ENCODE results near the gene ALDH1A1.

Gene ALDH1A1

DNA sequence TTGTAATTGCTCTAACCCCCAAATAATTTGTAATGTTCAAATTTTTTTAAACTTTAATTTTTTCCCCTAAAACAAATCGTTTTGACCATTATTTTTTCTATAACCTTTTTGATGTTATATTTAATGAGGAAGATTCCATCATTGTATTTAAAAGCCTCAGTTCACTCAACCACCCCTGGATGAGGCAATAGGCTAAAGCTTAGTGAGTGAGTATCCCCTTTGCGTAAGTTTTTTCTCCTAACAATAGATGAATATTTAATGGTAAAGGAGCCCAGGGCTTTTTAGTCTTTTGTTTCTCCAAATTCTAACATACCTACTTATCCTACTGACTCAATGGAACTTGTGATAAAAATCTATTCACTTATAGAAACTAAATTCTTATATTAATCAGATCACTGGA lies 38.1 kb downstream of the ALDH1A1 start:
- Histone ChIP-seq H3K27me3 (ENCODE audit: low read depth, low read length) (no peaks in the 10 kb centered on the region), H3K36me3 (ENCODE audit: control insufficient read depth in 1 of 2, insufficient read depth in 2 of 2, low read length in 2 of 2) (peaks cover 13 to 35% of the 10 kb centered on the region in 2 donors), H3K4me3 (ENCODE audit: low read depth in 1 of 2, low read length in 2 of 2) (no peak overlapping the region), H3K9me3 (ENCODE audit: control insufficient read depth in 1 of 2, low read length in 2 of 2) (no peaks in the 10 kb centered on the region), H3K4me1 (ENCODE audit: control insufficient read depth in 1 of 2, insufficient read depth in 2 of 2, low read length in 2 of 2) (peaks cover 0 to 5% of the 10 kb centered on the region in 2 donors), H3K27ac (ENCODE audit: low read length) (no peak overlapping the region)

DNA sequence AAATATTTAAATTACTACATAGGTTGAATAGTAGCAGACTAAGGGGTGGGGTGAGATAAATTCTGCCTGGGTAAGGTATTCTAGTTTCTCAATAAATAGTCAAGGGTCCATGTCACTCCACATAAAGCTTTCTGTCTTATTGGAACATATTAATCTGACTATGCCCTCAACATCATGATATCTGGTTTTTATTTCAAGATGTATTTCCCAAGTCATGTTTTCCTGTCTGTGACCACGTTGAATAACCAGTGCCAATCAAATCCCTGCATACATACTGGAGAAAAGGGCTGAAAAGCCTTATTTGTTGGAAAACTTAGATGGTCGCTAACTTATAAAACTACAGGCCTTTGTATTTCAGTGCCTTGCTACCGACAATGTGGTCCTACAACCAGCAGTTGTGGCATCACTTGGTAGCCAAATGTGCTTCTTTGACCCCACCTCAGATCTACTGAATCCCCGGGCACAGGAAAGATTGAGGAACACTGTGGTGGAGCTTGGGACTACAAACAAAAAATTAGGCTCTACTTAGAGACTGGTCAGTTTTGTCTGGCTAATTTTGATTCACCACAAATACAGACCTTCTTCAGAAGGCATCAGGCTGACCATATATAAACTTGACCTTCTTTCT lies 39.4 kb downstream of the ALDH1A1 start:
- Histone ChIP-seq H3K4me1 (ENCODE audit: control insufficient read depth in 1 of 2, insufficient read depth in 2 of 2, low read length in 2 of 2) (peaks cover 0 to under 1% of the 10 kb centered on the region in 2 donors), H3K4me3 (ENCODE audit: low read depth in 1 of 2, low read length in 2 of 2) (no peak overlapping the region), H3K9me3 (ENCODE audit: control insufficient read depth in 1 of 2, low read length in 2 of 2) (no peaks in the 10 kb centered on the region), H3K27me3 (ENCODE audit: low read depth, low read length) (no peaks in the 10 kb centered on the region), H3K27ac (ENCODE audit: low read length) (no peak overlapping the region), H3K36me3 (ENCODE audit: control insufficient read depth in 1 of 2, insufficient read depth in 2 of 2, low read length in 2 of 2) (peaks cover 13 to 26% of the 10 kb centered on the region in 2 donors)

DNA sequence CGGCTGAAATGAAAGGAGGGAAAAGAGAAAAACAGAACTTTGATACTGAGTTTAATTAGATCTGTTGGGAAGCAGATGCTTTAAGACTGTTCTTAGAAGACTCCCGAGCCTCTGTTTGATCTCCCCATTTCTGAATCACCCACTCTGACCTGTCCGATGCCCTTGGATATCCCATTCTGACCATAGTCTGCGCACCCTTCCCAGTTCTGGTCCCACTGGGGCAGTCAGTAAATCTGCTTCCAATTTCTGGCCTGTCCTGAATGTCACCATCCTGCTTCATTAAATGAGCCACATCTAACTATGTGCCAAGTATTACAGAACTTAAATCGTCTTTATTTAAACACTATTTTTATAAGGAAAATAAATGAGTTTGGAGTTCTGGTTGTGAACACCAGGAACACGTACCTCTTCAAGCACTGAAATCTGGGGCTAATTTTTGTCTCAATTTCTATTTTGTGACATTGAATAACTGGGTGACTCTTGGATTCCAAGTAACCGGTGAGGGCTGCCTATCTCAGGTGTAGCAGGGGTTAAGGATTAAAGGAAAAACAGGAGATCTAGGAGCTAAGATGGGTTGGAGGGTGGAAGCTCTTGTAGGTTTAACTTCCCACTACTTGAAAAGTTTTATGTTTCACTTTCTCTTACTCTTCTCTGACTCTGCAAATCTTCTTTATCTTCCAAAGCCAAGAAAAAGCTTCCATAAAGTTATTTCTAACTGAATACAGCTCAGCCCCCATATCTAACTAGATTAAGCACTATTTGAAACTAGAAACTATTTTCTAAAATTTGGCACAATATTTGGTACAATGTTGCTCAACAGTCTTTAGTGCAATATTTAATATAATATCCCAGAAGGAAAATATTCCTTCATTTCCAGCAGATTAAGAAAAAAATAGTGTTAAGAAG lies 40.1 kb downstream of the ALDH1A1 start:
- H3K4me3 ChIP-seq (ENCODE audit: low read depth in 1 of 2, low read length in 2 of 2), result no peak overlapping the region
- no peaks in the 10 kb centered on the region for H3K9me3 ChIP-seq (ENCODE audit: control insufficient read depth in 1 of 2, low read length in 2 of 2)
- H3K36me3 ChIP-seq (ENCODE audit: control insufficient read depth in 1 of 2, insufficient read depth in 2 of 2, low read length in 2 of 2), result peaks cover 13 to 22% of the 10 kb centered on the region in 2 donors
- H3K27ac ChIP-seq (ENCODE audit: low read length), result peak overlapping the region; percentile 13
- no peaks in the 10 kb centered on the region for H3K27me3 ChIP-seq (ENCODE audit: low read depth, low read length)
- no peaks in the 10 kb centered on the region for H3K4me1 ChIP-seq (ENCODE audit: control insufficient read depth in 1 of 2, insufficient read depth in 2 of 2, low read length in 2 of 2)

DNA sequence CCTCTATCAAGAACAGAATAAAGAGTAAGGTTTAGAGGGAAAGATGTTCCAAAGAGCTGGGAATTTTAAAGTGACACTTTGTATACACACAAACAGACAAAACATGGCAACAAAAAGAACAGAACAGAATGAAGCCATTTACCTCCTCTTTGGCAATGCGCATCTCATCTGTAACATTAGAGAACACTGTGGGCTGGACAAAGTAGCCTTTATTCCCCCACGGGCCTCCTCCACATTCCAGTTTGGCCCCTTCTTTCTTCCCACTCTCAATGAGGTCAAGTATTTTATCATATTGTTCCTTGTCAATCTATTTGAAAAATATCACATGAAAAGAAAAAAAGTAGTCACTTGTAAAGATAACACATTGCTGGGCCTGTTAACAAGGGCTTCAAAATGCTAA lies 41.0 kb downstream of the ALDH1A1 start:
- peaks cover 0 to 4% of the 10 kb centered on the region in 2 donors for H3K4me1 ChIP-seq (ENCODE audit: control insufficient read depth in 1 of 2, insufficient read depth in 2 of 2, low read length in 2 of 2)
- no peak overlapping the region for H3K27ac ChIP-seq (ENCODE audit: low read length)
- peaks cover 13 to 20% of the 10 kb centered on the region in 2 donors for H3K36me3 ChIP-seq (ENCODE audit: control insufficient read depth in 1 of 2, insufficient read depth in 2 of 2, low read length in 2 of 2)
- H3K27me3 ChIP-seq (ENCODE audit: low read depth, low read length), result no peaks in the 10 kb centered on the region
- H3K4me3 ChIP-seq (ENCODE audit: low read depth in 1 of 2, low read length in 2 of 2), result no peak overlapping the region
- no peaks in the 10 kb centered on the region for H3K9me3 ChIP-seq (ENCODE audit: control insufficient read depth in 1 of 2, low read length in 2 of 2)

DNA sequence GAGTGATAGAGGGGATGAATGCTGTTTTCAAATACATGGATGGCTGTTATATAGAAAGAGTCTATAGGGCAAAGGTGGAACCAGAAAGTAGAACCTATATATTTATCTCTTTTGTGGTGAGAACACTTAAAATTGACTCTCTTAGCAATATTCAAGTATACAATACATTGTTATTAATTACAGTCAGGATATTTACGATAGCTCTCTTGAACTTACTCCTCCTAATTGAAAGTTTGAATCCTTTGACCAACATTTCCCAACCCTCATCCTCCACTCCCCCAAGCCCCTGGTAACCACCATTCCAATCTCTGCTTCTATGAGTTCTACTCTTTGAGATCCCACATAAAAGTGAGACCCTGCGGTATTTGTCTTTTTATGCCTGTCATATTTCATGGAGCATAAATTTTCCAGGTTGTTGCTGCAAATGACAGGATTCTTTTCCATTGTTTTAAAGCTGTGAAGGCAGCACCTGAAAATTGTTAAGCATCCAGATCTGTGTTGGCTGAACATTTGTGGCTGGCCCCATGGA lies 41.5 kb downstream of the ALDH1A1 start:
- Histone ChIP-seq H3K27me3 (ENCODE audit: low read depth, low read length) (no peaks in the 10 kb centered on the region), H3K4me1 (ENCODE audit: control insufficient read depth in 1 of 2, insufficient read depth in 2 of 2, low read length in 2 of 2) (peaks cover 0 to 4% of the 10 kb centered on the region in 2 donors), H3K9me3 (ENCODE audit: control insufficient read depth in 1 of 2, low read length in 2 of 2) (no peaks in the 10 kb centered on the region), H3K36me3 (ENCODE audit: control insufficient read depth in 1 of 2, insufficient read depth in 2 of 2, low read length in 2 of 2) (peaks cover 10 to 15% of the 10 kb centered on the region in 2 donors), H3K27ac (ENCODE audit: low read length) (no peak overlapping the region), H3K4me3 (ENCODE audit: low read depth in 1 of 2, low read length in 2 of 2) (no peak overlapping the region)

DNA sequence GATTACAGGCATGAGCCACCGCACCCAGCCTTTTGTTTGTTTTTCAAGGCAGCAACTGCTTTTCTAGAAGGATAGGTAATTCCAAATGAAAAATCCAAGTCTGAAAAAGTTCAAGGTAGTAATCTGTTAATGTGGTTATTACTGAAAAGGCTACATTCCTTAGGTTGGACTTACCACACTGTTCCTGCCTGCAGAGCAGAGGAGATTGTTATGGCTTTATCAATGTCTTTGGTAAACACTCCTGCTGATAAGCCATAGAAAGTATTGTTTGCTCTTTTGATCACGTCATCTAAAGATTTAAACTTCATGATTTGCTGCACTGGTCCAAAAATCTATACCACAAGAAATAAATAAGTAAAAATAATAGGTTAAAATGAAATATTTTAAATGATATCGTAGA lies 43.4 kb downstream of the ALDH1A1 start:
- Histone ChIP-seq H3K4me3 (ENCODE audit: low read depth in 1 of 2, low read length in 2 of 2) (no peak overlapping the region), H3K4me1 (ENCODE audit: control insufficient read depth in 1 of 2, insufficient read depth in 2 of 2, low read length in 2 of 2) (peaks cover 0 to 4% of the 10 kb centered on the region in 2 donors), H3K27ac (ENCODE audit: low read length) (no peak overlapping the region), H3K27me3 (ENCODE audit: low read depth, low read length) (no peaks in the 10 kb centered on the region), H3K9me3 (ENCODE audit: control insufficient read depth in 1 of 2, low read length in 2 of 2) (no peaks in the 10 kb centered on the region), H3K36me3 (ENCODE audit: control insufficient read depth in 1 of 2, insufficient read depth in 2 of 2, low read length in 2 of 2) (peaks cover 0 to 14% of the 10 kb centered on the region in 2 donors)

DNA sequence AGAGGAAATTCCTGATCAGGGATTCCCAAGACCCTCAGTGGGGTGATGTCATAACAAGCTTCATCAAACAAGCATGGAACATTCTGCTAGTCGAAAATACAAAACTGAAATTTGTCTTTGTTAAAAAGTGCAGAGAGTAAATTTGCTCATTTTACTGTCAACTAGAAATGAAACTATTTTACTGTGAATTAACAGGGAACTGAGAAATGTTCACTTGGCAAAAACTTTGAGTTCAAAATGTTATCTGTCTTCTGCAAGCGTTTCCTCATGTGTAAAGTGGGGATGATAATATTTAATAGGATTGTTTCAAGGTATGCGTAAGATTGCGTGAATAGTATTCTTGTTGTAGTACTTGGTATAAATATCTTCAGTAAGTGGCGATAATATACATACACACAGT lies 45.4 kb downstream of the ALDH1A1 start:
- H3K27me3 ChIP-seq (ENCODE audit: low read depth, low read length), result no peaks in the 10 kb centered on the region
- H3K4me1 ChIP-seq (ENCODE audit: control insufficient read depth in 1 of 2, insufficient read depth in 2 of 2, low read length in 2 of 2), result peaks cover 0 to 4% of the 10 kb centered on the region in 2 donors
- no peak overlapping the region for H3K27ac ChIP-seq (ENCODE audit: low read length)
- H3K4me3 ChIP-seq (ENCODE audit: low read depth in 1 of 2, low read length in 2 of 2), result no peak overlapping the region
- peaks cover 0 to 11% of the 10 kb centered on the region in 2 donors for H3K36me3 ChIP-seq (ENCODE audit: control insufficient read depth in 1 of 2, insufficient read depth in 2 of 2, low read length in 2 of 2)
- no peaks in the 10 kb centered on the region for H3K9me3 ChIP-seq (ENCODE audit: control insufficient read depth in 1 of 2, low read length in 2 of 2)

DNA sequence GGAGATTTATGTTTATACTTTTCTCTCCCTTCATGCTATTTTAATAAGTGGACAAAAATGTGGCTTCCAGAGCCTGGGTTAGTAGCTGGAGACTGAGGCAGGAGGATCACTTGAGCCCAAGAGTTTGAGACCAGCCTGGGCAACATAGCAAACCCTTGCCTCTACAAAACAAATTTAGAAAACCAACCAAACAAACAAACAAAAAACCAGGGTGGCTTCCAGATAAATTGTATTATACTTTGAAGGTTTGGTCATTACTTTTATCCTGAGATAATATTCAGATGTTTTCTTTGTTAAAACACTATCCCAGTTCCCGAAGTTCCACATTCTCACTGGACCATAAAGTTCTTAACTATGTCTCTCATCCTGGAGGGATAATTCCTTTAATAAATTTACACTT lies 46.0 kb downstream of the ALDH1A1 start:
- Histone ChIP-seq H3K27me3 (ENCODE audit: low read depth, low read length) (no peaks in the 10 kb centered on the region), H3K9me3 (ENCODE audit: control insufficient read depth in 1 of 2, low read length in 2 of 2) (no peaks in the 10 kb centered on the region), H3K4me1 (ENCODE audit: control insufficient read depth in 1 of 2, insufficient read depth in 2 of 2, low read length in 2 of 2) (peaks cover 0 to 4% of the 10 kb centered on the region in 2 donors), H3K4me3 (ENCODE audit: low read depth in 1 of 2, low read length in 2 of 2) (no peak overlapping the region), H3K36me3 (ENCODE audit: control insufficient read depth in 1 of 2, insufficient read depth in 2 of 2, low read length in 2 of 2) (peaks cover 0 to 11% of the 10 kb centered on the region in 2 donors), H3K27ac (ENCODE audit: low read length) (no peak overlapping the region)

DNA sequence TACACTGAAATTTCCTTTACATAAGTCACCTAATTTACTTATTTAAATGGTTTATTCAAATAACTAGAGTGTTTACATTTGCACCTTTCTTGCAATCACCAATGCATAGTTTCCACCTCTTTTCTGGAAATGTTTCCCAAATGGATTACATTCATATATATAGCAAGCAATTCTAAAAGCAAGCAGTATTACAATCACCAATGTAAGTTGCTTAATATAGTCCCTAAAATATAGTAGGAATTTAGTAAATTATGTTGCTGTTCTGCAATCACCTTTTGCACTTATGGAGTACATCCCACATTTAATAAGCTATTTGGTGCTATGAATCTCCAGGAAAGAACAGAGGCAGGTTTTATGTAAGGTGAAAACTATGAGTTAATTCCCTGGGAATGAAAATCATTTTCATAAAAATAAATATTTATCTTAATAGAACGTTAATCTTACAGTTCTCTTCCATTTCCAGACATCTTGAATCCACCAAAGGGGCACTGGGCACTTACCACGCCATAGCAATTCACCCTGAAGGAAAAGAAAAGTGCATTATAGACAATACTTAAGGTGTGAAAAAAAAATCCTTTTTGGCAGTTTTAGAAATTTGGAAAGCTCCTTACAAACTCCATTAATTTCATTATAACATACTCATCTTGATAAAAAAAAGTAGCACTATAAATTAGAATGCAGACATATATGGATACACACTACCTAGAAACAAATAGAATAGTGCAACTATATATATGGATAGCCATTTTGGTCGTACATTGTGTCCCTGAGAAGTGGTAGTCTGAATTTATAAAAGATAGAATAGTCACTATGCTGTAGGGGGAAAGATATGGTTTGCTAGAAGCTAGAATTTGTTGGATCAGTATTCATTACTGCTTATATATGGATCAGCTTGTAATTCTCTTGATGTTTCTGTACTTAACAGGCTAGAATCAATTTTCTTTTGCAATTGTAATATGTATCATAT lies 47.1 kb downstream of the ALDH1A1 start:
- Histone ChIP-seq H3K4me3 (ENCODE audit: low read depth in 1 of 2, low read length in 2 of 2) (no peak overlapping the region), H3K27ac (ENCODE audit: low read length) (no peak overlapping the region), H3K36me3 (ENCODE audit: control insufficient read depth in 1 of 2, insufficient read depth in 2 of 2, low read length in 2 of 2) (peaks cover 0 to 11% of the 10 kb centered on the region in 2 donors), H3K4me1 (ENCODE audit: control insufficient read depth in 1 of 2, insufficient read depth in 2 of 2, low read length in 2 of 2) (peaks cover 0 to 4% of the 10 kb centered on the region in 2 donors), H3K27me3 (ENCODE audit: low read depth, low read length) (no peaks in the 10 kb centered on the region), H3K9me3 (ENCODE audit: control insufficient read depth in 1 of 2, low read length in 2 of 2) (no peaks in the 10 kb centered on the region)

DNA sequence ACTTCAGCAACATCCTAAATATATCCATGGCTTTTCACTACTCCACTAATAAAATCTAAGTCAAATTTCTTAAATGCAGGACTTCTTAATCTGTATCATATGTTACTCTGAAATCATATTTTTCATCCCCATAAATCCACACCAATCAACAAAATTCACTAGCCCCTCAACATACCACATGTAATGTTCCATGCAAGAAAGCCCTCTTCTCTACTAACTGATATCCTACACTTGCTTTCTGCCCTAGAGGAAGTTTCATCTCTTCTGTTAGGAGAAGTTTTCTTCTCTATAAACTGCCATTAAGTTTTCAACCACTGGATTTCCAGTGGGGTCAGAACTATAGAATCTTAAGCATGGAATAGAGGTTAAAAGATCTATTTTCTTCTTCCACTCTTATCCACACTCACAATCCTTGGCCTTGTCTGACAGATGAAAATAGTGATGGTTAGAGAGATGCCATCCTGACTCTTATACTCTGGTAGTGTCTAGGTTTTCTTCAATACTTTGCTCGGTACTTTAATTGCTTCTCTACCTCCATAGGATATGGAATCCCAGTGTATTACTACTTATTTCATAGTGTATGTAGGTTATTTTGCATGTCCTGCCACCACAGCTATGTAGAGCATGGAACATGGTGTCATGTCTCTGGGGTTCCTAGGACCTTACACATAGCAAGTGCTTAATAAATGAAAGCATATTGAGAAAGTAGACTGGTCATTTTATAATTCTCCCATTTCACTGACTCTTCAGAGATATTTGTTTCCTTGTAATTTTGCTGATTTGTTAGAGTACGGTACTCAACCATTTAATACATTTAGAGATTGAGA lies 48.4 kb downstream of the ALDH1A1 start:
- peaks cover 0 to 4% of the 10 kb centered on the region in 2 donors for H3K4me1 ChIP-seq (ENCODE audit: control insufficient read depth in 1 of 2, insufficient read depth in 2 of 2, low read length in 2 of 2)
- H3K27ac ChIP-seq (ENCODE audit: low read length), result no peak overlapping the region
- H3K4me3 ChIP-seq (ENCODE audit: low read depth in 1 of 2, low read length in 2 of 2), result no peak overlapping the region
- peaks cover 0 to 11% of the 10 kb centered on the region in 2 donors for H3K36me3 ChIP-seq (ENCODE audit: control insufficient read depth in 1 of 2, insufficient read depth in 2 of 2, low read length in 2 of 2)
- no peaks in the 10 kb centered on the region for H3K27me3 ChIP-seq (ENCODE audit: low read depth, low read length)
- no peaks in the 10 kb centered on the region for H3K9me3 ChIP-seq (ENCODE audit: control insufficient read depth in 1 of 2, low read length in 2 of 2)
